Pancreas (tissue), 10 donors: ENCODE results near the gene ADAMTS14. TPM values are rescaled to one million over a fixed set of nuclear protein-coding genes. Genes with fewer than 3 reads are reported as not detected.
A peak's percentile ranks its signal among the peaks of the same experiment; 100 is the strongest.

Source experiments
- ATAC-seq, 4 donors: fragments of 200-7000 bp; cut with Tn5 transposase; one replicate each; pipeline versions ENCODE4 v1.8.0 to v1.9.1; 2020; ENCODE audit warnings: mild to moderate bottlenecking in 4 of 4, moderate library complexity in 4 of 4
- DNase-seq, 6 donors: peaks; one replicate each; pipeline ENCODE4 v3.0.0-alpha.2; 2020
- FAIRE-seq: peaks from 2 replicates; lab custom pipeline; 2012; peaks lifted over from hg19 to GRCh38; lab: Jason Lieb, UNC
- H3K27ac ChIP-seq, 4 donors: fragments of 200-600 bp; sonication (generic); 1 replicate in 3 of 4; 2 replicates in 1 of 4; pipeline versions ENCODE4 v1.5.0 to v1.8.0; 2020
- H3K27me3 ChIP-seq, 4 donors: fragments of 200-600 bp; one replicate each; pipeline ENCODE4 v1.8.0; 2021
- H3K36me3 ChIP-seq, 3 donors: fragments of 200-600 bp; sonication (generic) in 1 of 3; one replicate each; pipeline versions ENCODE4 v1.5.0 to v1.8.0; 2020 to 2021
- H3K4me1 ChIP-seq, 3 donors: fragments of 200-600 bp; one replicate each; pipeline ENCODE4 v1.8.0; 2021
- H3K4me3 ChIP-seq, 4 donors: fragments of 200-600 bp; sonication (generic) in 2 of 4; one replicate each; pipeline versions ENCODE4 v1.5.0 to v1.8.0; 2020 to 2021
- H3K9me3 ChIP-seq, 4 donors: fragments of 200-600 bp; one replicate each; pipeline ENCODE4 v1.8.0; 2021
- WGBS, 2 donors: extraction: QIAGEN DNeasy Blood & Tissue Kit; methylation state at CpG; one replicate each; pipeline ENCODE4 v1.1.7; 2013; 5-methylcytosine and 5-hydroxymethylcytosine counted together
- intact Hi-C, 3 donors: fragments of 100-400 bp; cut with DNase I; formaldehyde crosslinking; loops; one replicate each; pipeline versions ENCODE4 v1.11.1 to v1.14.2; 2022
- polyA plus RNA-seq, 2 donors: library from polyadenylated mRNA; stranded (reverse); fragments of 200-250 nt; gene quantifications; one replicate each; pipeline ENCODE4 v1.2.3, GENCODE V29; 2013
- total RNA-seq, 6 donors: library from RNA; stranded (reverse); fragmentation: NEBNext Ultra II Directional in 4 of 6; extraction: Animal tissue kit (Norgen Biotek cat#: 25700) in 4 of 6; gene quantifications; one replicate each; pipeline versions ENCODE4 v1.2.1 to v1.2.4, GENCODE V29; 2021 to 2023
- TF ChIP-seq, protein P1 (sequence below), 4 donors: fragments of 200-600 bp; sonication (generic) in 3 of 4; IDR thresholded peaks; one replicate each; pipeline versions ENCODE4 v1.5.0 to v1.8.0; 2021; ENCODE audit warnings: antibody characterized with exemption in 4 of 4
- donor health status: healthy with polysubstance abuse.
- donor health status: DM: no; HTN: no; CAD: no; lungs with moderate emphysema.
- donor health status: DM: no; HTN: no; CAD: no.
- donor health status: control.
- donor health status: control.
- donor health status: Bipolar disorder and iron deficiency.
- donor health status: DM: yes; HTN: yes; CAD: no.
- donor health status: DM: no; HTN: no; CAD: no.
- donor health status: DM: no; HTN: no; CAD: no.
- donor health status: DM: yes; HTN: yes; CAD: no.

Gene ADAMTS14
- total and polyA plus RNA-seq, 8 donors: 0.06 to 2.2 (median 0.23) TPM; not detected in 2

DNA sequence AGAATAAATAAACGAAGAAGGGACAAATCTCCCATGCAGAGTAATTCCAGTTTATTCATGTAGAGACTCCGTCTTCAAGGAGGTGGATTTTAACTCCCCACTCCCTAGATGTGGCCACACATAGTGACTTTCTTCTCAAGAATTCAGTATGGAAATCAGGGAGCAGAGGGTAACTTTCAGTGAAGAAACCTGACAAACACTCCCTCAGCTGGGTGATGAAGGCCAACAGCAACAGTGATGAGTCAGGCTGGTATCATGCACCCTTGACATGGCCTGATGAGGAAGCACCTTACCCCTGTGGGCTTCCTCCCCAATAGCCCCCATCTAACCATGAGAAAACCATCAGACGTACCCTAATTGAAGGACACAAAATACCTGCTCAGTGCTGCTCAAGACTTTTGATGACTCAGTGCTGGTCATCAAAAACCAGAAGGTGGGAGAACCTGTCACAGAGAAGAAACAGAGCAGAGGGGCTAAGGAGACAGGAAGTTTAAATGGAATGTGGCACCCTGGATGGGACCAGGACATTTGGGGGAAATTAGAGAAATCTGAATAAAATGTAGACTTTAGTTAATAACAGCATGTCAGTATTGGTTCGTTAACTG, 50.6 kb downstream of the ADAMTS14 start:
- ATAC-seq (no peak), DNase-seq (no peak), FAIRE-seq (no peak)
- Histone ChIP-seq H3K27ac (no peak overlapping the region), H3K9me3 (no peaks in the 10 kb centered on the region), H3K4me3 (no peak overlapping the region), H3K36me3 (no peaks in the 10 kb centered on the region), H3K27me3 (no peaks in the 10 kb centered on the region), H3K4me1 (no peaks in the 10 kb centered on the region)
- 73 to 81% methylated on average over 4 of the region's 4 CpGs for WGBS, 2 donors
- TF ChIP-seq, protein P1, sequence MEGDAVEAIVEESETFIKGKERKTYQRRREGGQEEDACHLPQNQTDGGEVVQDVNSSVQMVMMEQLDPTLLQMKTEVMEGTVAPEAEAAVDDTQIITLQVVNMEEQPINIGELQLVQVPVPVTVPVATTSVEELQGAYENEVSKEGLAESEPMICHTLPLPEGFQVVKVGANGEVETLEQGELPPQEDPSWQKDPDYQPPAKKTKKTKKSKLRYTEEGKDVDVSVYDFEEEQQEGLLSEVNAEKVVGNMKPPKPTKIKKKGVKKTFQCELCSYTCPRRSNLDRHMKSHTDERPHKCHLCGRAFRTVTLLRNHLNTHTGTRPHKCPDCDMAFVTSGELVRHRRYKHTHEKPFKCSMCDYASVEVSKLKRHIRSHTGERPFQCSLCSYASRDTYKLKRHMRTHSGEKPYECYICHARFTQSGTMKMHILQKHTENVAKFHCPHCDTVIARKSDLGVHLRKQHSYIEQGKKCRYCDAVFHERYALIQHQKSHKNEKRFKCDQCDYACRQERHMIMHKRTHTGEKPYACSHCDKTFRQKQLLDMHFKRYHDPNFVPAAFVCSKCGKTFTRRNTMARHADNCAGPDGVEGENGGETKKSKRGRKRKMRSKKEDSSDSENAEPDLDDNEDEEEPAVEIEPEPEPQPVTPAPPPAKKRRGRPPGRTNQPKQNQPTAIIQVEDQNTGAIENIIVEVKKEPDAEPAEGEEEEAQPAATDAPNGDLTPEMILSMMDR (IDR thresholded peaks at IDR 0.05): no peak
- intact Hi-C loops: no loop called here

DNA sequence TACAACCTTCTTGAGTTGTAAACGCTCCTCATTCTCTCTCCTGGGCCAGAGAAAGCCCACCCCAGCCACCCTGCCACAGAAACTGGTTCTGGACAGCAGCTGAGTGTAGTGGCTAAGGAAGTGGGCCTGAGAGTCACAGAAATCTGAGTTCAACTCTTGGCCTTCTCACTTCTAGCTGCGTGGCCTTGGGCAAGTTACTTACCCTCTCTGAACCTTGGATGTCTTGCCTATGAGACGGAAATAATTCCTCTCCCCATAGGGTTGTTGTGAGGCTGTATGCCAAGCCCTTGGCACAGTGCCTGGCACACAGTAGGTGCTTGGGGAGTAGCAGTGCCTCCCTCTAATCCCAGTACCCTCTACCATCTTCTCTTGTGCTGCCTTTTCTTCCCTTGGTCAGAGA, 51.5 kb downstream of the ADAMTS14 start:
- DNase-seq (no peak), FAIRE-seq (no peak), ATAC-seq (no peak)
- TF ChIP-seq, protein P1 (IDR thresholded peaks at IDR 0.05): no peak
- intact Hi-C loops: no loop called here
- Histone ChIP-seq H3K4me3 (no peak overlapping the region), H3K9me3 (no peaks in the 10 kb centered on the region), H3K27ac (no peak overlapping the region), H3K4me1 (no peaks in the 10 kb centered on the region), H3K36me3 (no peaks in the 10 kb centered on the region), H3K27me3 (no peaks in the 10 kb centered on the region)
- 86 to 100% methylated on average over 3 of the region's 3 CpGs for WGBS, 2 donors

DNA sequence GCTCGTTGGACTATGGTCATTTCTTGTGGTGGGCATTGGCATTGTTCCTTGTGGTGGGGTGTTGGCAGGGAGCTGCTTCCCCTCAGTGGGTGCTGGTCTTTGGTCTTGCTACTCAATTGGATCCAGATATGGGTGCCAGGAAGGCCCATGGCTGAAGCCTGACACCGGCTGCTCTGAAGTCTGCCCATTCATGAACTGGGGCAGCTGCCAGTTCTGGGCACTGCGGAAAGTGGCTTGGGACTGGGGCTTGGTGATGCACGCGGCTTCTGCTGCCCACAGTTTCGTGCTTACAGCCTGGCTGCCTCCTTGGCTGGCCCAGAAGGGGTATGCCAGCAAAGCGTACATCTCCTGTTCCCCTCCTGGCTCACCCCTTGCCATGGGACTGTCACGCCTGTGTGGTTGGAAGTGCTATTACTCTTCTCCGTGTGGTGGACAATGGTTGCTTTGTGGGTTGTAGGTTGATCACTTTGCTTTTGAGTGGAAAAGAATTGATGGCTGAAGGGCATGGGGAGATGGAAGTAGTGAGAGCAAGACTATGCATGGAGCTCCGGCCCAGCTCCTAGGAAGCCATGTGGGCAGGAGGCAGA, 54.7 kb downstream of the ADAMTS14 start:
- Histone ChIP-seq H3K27me3 (no peaks in the 10 kb centered on the region), H3K9me3 (no peaks in the 10 kb centered on the region), H3K36me3 (no peaks in the 10 kb centered on the region), H3K27ac (no peak overlapping the region), H3K4me3 (no peak overlapping the region), H3K4me1 (no peaks in the 10 kb centered on the region)
- intact Hi-C loops: no loop called here
- DNase-seq (no peak), FAIRE-seq (no peak), ATAC-seq (no peak)
- WGBS, 2 donors: 79 to 84% methylated on average over 10 of the region's 10 CpGs
- TF ChIP-seq, protein P1 (IDR thresholded peaks at IDR 0.05): no peak

DNA sequence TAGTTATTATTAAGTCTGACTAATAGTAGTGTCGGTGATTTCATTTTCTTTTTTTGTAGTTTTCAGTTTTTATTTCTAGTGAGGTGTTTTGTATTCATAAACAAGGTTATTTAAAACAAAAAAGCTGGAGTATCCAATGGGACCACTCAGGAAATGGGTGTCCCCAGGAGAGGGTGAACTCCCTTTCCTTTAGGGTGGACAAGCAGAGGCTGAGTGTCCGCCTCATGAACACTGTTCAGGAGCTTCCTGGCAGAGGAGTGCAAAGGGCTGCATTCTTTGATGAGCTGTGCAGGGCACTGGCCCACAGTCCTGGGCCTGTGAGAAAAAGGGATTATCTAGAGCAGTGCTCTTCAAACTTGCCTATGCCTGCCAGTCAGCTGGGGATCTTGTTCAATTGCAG, 56.0 kb downstream of the ADAMTS14 start:
- no peak for ATAC-seq
- WGBS, 2 donors: 83 to 85% methylated on average over 2 of the region's 2 CpGs
- Histone ChIP-seq H3K36me3 (no peaks in the 10 kb centered on the region), H3K27ac (no peak overlapping the region), H3K9me3 (no peaks in the 10 kb centered on the region), H3K4me3 (no peak overlapping the region), H3K27me3 (no peaks in the 10 kb centered on the region), H3K4me1 (no peaks in the 10 kb centered on the region)
- no peak for FAIRE-seq
- intact Hi-C loops: no loop called here
- TF ChIP-seq, protein P1 (IDR thresholded peaks at IDR 0.05): no peak
- DNase-seq: no peak

DNA sequence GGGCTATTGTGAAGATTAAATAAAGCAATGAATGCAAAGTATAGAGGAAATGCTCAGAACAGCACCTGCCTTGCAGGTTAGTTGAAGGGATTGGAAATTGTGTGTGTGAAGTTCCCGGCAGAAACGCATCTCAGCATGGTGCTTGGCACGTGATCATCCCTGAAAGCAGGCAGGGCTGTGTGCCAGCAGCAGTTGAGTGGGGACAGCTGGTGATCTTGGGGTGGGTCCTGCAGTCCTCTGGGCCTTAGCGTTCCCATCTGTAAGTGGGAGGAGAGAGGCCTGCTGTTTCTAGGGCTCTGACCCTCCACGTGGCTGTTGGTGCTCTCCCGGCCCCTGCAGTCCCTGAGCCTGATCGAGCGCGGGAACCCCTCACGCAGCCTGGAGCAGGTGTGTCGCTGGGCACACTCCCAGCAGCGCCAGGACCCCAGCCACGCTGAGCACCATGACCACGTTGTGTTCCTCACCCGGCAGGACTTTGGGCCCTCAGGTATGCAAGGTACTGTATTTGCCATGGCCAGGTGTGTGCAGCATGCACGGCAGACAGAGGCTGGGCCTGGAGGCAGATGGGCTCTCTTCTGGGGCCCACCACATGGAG, 57.6 kb downstream of the ADAMTS14 start:
- intact Hi-C loops: no loop called here
- Histone ChIP-seq H3K27ac (no peak overlapping the region), H3K27me3 (no peaks in the 10 kb centered on the region), H3K4me1 (no peaks in the 10 kb centered on the region), H3K36me3 (no peaks in the 10 kb centered on the region), H3K9me3 (no peaks in the 10 kb centered on the region), H3K4me3 (no peak overlapping the region)
- DNase-seq (no peak), FAIRE-seq (no peak), ATAC-seq (peak in 1 of 4 donors; percentile 11)
- WGBS, 2 donors: 68 to 69% methylated on average over 16 of the region's 16 CpGs
- TF ChIP-seq, protein P1 (IDR thresholded peaks at IDR 0.05): no peak
